Brain (organoid and tissue), 1 donor: ENCODE measurements around the gene ING2. TPM values are rescaled to one million over a fixed set of nuclear protein-coding genes. Genes with fewer than 3 reads are reported as not detected.

ENCODE experiments used
- polyA plus RNA-seq: library from polyadenylated mRNA; stranded (reverse); fragments of 350-450 nt; fragmentation: Illumina TruSeq; extraction: RNeasy Lipid Tissue Mini Kit (QIAGEN cat#74804); gene quantifications from one replicate; pipeline ENCODE4 v1.2.3, GENCODE V29; 2015; ENCODE audit warnings: low read depth, low replicate concordance; ENCODE audit not compliant: insufficient read depth

Gene ING2
- polyA plus RNA-seq, 1 donor from 2014 or later: 8.3 TPM

Other genes with a start within 250 kb of the ING2 start
- not detected for gene CLDN22, start 184.8 kb upstream of the ING2 start, polyA plus RNA-seq
- gene CLDN24, start 182.6 kb upstream of the ING2 start, polyA plus RNA-seq: not detected
- 5.3 TPM for gene CDKN2AIP, start 60.4 kb upstream of the ING2 start, polyA plus RNA-seq
- 6.2 TPM for gene RWDD4, start 154.1 kb downstream of the ING2 start, polyA plus RNA-seq
- gene TRAPPC11, start 154.2 kb downstream of the ING2 start, polyA plus RNA-seq: 7.0 TPM